Choroid plexus epithelial cell (primary cell): Measurements from ENCODE around the gene USP35.

Experiments
- DNase-seq: peaks from one replicate; pipeline ENCODE4 v3.0.0-alpha.2; 2010; ENCODE audit warnings: low read depth
- H3K4me3 ChIP-seq: 2 replicates; pipeline ENCODE4 v1.5.1; 2011; ENCODE audit warnings: low read depth, mild to moderate bottlenecking, control low read depth, low read length, moderate library complexity
- TF ChIP-seq, protein P1 (sequence below): conservative IDR thresholded peaks from 2 replicates; pipeline ENCODE4 v1.5.1; 2011; ENCODE audit warnings: low read depth, mild to moderate bottlenecking, control low read depth, inconsistent platforms, low read length, moderate library complexity

USP35 gene

DNA sequence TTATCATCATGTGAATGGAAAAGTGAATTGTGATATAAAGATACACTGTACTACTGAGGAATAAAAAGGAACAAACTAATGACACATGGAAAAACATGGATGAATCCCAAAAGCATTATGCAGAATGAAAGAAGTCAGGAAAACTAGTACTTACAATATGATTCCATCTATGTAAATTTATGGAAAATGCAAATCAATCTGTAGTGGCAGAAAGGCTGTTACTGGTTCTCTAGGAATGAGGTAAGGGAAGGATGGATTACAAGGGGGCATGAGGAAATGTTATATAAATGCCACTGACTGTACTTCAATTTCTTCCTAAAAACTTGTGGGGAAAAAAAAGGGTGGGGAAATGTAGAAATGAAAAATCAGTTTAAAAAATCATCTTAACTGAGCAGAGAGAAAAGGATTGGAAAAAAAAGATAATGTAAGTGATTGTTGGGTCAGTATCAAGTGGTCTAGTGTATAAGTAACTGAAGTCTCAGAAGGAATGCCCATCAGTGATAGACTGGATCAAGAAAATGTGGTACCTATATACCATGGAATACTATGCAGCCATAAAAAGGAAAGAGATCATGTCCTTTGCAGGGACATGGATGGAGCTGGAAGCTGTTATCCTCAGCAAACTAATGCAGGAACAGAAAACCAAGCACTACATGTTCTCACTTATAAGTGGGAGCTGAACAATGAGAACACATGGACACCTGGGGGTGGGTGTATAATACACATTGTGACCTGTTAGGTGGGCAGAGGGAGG, 48.8 kb downstream of the USP35 start:
- DNase-seq = no peak

GRCh38 chr11:78239781-78240180, 51.1 kb downstream of the USP35 start:
- no peak overlapping the region for H3K4me3 ChIP-seq
- DNase-seq = no peak
- TF ChIP-seq, protein P1, sequence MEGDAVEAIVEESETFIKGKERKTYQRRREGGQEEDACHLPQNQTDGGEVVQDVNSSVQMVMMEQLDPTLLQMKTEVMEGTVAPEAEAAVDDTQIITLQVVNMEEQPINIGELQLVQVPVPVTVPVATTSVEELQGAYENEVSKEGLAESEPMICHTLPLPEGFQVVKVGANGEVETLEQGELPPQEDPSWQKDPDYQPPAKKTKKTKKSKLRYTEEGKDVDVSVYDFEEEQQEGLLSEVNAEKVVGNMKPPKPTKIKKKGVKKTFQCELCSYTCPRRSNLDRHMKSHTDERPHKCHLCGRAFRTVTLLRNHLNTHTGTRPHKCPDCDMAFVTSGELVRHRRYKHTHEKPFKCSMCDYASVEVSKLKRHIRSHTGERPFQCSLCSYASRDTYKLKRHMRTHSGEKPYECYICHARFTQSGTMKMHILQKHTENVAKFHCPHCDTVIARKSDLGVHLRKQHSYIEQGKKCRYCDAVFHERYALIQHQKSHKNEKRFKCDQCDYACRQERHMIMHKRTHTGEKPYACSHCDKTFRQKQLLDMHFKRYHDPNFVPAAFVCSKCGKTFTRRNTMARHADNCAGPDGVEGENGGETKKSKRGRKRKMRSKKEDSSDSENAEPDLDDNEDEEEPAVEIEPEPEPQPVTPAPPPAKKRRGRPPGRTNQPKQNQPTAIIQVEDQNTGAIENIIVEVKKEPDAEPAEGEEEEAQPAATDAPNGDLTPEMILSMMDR = no peak

More for the DNA sequence above, 48.8 kb downstream of the USP35 start:
- TF ChIP-seq, protein P1 = no peak
- no peak overlapping the region for H3K4me3 ChIP-seq

DNA sequence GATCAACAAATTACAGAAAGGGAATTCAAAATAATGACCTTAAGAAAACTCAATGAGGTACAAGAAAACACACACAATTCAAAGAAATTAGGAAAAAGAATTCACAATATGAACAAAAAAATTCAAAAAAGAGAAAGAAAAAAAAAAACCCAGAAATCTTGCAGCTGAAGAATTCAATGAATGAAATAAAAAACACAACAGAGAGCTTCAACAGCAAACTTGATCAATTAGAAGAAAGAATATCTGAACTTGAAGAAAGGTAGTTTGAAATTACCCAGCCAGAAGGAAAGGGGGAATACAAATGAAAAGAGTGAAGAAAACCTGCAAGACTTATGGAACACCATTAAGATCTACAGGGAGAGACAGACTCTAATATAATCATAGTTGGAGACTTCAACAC, 52.8 kb downstream of the USP35 start:
- no peak overlapping the region for H3K4me3 ChIP-seq
- TF ChIP-seq, protein P1 = no peak
- DNase-seq = no peak

- H3K4me3 ChIP-seq = no peak overlapping the region
- no peak for DNase-seq
- TF ChIP-seq, protein P1 = no peak
These were observed 55.4 kb downstream of the USP35 start for GRCh38 chr11:78244080-78244479.

GRCh38 chr11:78244546-78245255, 56.0 kb downstream of the USP35 start:
- DNase-seq = no peak
- TF ChIP-seq, protein P1 = no peak
- no peak overlapping the region for H3K4me3 ChIP-seq

GRCh38 chr11:78248191-78248590, 59.5 kb downstream of the USP35 start:
- no peak overlapping the region for H3K4me3 ChIP-seq
- no peak for DNase-seq
- TF ChIP-seq, protein P1 = no peak
